GM06990 (cell line): ENCODE results near the gene UMODL1.

Experiments
- DNase-seq: peaks from one replicate; pipeline ENCODE4 v3.0.0-alpha.2; 2011; ENCODE audit not compliant: insufficient read length; ENCODE audit errors: extremely low read depth
- H3K27me3 ChIP-seq: replicated peaks from 2 replicates; pipeline ENCODE4 v1.6.0; 2011; ENCODE audit warnings: low read length; ENCODE audit not compliant: control insufficient read depth, insufficient read depth
- H3K36me3 ChIP-seq: 2 replicates; pipeline ENCODE4 v1.5.1; 2011; ENCODE audit warnings: low read length; ENCODE audit not compliant: control insufficient read depth, insufficient read depth
- H3K4me3 ChIP-seq: replicated peaks from 2 replicates; pipeline ENCODE4 v1.5.1; 2011; ENCODE audit warnings: low read depth, mild to moderate bottlenecking, control low read depth, low read length
- TF ChIP-seq, protein P1 (sequence below): IDR thresholded peaks from 2 replicates; pipeline ENCODE4 v1.5.1; 2011; ENCODE audit warnings: low read length, control low read depth, mild to moderate bottlenecking, inconsistent platforms; ENCODE audit not compliant: insufficient read depth, poor library complexity, severe bottlenecking

Gene UMODL1

DNA sequence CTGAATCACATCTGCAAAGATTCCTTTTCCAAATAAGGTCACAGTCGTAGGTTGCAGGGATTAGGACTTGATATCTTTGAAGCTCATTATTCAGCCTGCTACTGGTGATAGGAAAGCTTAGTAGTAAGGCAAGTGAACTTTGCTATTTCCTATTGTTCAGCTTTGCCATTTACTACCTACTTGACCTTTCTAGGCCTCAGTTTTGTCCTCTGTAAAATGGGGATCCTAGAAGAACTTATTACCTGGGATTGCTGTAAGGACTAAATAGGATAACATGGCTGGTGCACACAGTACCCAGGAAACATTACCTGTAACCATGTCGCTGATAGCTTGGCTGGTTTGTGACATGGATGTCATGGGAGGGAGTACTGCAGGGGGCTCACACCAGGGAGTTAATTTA is 24.5 kb downstream of the UMODL1 start:
- no peak for DNase-seq
- no peak overlapping the region for H3K4me3 ChIP-seq
- H3K36me3 ChIP-seq, result no peaks in the 10 kb centered on the region
- TF ChIP-seq, protein P1, sequence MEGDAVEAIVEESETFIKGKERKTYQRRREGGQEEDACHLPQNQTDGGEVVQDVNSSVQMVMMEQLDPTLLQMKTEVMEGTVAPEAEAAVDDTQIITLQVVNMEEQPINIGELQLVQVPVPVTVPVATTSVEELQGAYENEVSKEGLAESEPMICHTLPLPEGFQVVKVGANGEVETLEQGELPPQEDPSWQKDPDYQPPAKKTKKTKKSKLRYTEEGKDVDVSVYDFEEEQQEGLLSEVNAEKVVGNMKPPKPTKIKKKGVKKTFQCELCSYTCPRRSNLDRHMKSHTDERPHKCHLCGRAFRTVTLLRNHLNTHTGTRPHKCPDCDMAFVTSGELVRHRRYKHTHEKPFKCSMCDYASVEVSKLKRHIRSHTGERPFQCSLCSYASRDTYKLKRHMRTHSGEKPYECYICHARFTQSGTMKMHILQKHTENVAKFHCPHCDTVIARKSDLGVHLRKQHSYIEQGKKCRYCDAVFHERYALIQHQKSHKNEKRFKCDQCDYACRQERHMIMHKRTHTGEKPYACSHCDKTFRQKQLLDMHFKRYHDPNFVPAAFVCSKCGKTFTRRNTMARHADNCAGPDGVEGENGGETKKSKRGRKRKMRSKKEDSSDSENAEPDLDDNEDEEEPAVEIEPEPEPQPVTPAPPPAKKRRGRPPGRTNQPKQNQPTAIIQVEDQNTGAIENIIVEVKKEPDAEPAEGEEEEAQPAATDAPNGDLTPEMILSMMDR, result no peak
- no peaks in the 10 kb centered on the region; the same call in 1 of the 2 replicates for H3K27me3 ChIP-seq

- no peak for DNase-seq
- Histone ChIP-seq H3K27me3 (no peaks in the 10 kb centered on the region; the same call in 1 of the 2 replicates), H3K4me3 (no peak overlapping the region), H3K36me3 (no peaks in the 10 kb centered on the region)
- TF ChIP-seq, protein P1, result no peak
These were observed 25.4 kb downstream of the UMODL1 start for GRCh38 chr21:42096566-42096965.

GRCh38 chr21:42097274-42097673 is 26.2 kb downstream of the UMODL1 start:
- no peak for DNase-seq
- TF ChIP-seq, protein P1, result no peak
- no peak overlapping the region for H3K4me3 ChIP-seq
- no peaks in the 10 kb centered on the region; the same call in 1 of the 2 replicates for H3K27me3 ChIP-seq
- H3K36me3 ChIP-seq, result no peaks in the 10 kb centered on the region

GRCh38 chr21:42097860-42098454 is 26.8 kb downstream of the UMODL1 start:
- DNase-seq, result no peak
- no peaks in the 10 kb centered on the region; the same call in none of the 2 replicates for H3K27me3 ChIP-seq
- no peaks in the 10 kb centered on the region for H3K36me3 ChIP-seq
- H3K4me3 ChIP-seq, result no peak overlapping the region
- TF ChIP-seq, protein P1, result no peak

GRCh38 chr21:42098957-42099505 is 27.9 kb downstream of the UMODL1 start:
- H3K27me3 ChIP-seq, result peaks cover 2% of the 10 kb centered on the region
- no peaks in the 10 kb centered on the region for H3K36me3 ChIP-seq
- DNase-seq, result no peak
- H3K4me3 ChIP-seq, result no peak overlapping the region
- TF ChIP-seq, protein P1, result no peak
